ENCODE measurements around the gene SIN3B.

Gene SIN3B

DNA sequence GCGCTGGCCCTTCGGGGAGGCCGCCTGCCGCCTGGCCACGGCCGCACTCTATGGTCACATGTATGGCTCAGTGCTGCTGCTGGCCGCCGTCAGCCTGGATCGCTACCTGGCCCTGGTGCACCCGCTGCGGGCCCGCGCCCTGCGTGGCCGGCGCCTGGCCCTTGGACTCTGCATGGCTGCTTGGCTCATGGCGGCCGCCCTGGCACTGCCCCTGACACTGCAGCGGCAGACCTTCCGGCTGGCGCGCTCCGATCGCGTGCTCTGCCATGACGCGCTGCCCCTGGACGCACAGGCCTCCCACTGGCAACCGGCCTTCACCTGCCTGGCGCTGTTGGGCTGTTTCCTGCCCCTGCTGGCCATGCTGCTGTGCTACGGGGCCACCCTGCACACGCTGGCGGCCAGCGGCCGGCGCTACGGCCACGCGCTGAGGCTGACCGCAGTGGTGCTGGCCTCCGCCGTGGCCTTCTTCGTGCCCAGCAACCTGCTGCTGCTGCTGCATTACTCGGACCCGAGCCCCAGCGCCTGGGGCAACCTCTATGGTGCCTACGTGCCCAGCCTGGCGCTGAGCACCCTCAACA lies 60.8 kb downstream of the SIN3B start:
- no peak for DNase-seq

DNA sequence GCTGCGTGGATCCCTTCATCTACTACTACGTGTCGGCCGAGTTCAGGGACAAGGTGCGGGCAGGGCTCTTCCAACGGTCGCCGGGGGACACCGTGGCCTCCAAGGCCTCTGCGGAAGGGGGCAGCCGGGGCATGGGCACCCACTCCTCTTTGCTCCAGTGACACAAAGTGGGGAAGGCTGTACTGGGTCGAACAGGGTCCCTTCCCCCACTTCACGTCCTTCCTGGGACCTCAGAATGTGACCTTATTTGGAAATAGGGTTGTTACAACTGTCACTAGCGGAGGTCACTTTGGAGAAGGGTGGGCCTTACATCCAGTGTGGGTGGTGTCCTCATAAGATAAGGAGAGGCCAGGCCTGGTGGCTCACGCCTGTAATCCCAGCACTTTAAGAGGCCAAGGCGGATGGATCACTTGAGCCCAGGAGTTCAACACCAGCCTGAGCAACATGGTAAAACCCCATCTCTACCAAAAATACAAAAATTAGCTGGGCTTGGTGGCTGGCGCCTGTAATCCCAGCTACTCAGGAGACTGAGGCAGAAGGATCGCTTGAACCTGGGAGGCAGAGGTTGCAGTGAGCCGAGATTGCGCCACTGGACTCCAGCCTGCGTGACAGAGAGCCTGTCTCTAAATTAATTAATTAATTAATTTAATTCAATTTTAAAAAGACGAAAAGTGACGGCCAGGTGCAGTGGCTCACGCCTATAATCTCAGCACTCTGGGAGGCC lies 61.4 kb downstream of the SIN3B start:
- no peak for DNase-seq

DNA sequence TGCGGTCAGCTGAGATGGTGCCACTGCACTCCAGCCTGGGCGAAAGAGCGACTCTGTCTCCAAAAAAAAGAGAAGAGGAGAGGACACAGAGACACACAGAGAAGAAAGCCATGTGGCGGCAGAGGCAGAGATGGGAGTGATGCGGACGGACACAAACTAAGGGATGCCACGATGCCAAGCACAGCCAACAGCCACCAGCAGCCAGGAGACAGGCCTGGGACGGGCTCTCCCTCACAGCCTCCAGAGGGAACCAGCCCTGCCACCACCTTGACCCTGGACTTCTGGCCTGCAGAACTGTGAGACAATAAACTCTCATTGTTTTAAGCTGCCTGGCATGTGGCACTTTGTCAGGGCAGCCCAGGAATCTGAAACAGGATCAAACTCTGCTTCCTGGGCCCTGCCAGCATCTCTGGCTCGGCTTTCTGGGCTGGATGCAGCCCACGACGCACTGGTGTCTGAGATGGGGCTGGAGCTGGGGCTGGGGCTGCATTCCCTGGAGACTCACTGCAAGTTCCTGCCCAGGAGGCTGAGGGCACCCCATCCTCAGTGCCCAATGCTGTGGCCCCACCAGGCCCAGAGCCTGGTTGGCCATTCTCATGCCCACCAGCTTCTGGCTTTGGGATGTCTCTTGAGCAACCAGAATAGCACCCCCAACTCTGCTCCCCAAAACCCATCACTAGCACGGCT lies 62.6 kb downstream of the SIN3B start:
- no peak for DNase-seq

- no peak for DNase-seq
These were observed 63.2 kb downstream of the SIN3B start for GRCh38 chr19:16892436-16892835.

DNA sequence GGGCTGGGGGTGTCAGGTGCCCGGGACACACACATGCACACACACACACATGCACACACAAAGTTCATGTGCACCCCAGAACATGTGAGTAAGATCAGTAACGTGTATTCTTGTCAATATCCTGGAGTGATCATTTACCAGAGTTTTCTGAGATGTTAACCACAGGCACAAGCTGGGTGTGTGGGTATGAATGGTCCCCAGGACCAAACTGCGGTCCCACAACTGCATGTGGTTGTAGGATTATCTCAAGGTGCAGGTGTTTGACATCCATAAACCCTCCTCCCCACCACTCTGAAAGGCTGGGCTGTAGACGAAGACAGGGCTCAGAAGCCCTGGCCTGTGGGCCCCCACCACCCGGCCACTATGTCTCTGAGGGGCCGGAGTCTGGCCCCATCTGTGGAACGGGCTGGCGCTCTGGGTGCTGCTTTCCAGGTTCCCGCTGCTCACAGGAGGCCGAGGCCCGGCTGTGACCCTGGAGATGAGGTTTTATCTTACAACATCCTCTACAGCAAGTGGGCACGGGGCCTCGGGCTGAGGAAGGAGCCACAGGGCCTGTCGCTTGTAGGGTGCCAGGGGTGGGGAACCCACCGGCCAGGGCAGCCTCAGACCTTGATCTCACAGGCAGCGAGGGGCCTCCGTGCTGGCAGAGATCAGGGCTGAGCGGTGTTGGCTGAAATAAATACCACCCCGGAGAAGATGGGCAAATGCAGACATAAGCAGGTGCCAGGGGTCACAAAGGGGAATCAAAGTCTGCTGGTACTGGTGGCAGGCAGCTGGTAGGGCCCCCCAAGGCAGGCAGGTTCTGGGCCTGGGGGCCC lies 63.9 kb downstream of the SIN3B start:
- no peak for DNase-seq

GRCh38 chr19:16893686-16893989 lies 64.4 kb downstream of the SIN3B start:
- no peak for DNase-seq

GRCh38 chr19:16894080-16894479 lies 64.9 kb downstream of the SIN3B start:
- DNase-seq, result no peak

DNA sequence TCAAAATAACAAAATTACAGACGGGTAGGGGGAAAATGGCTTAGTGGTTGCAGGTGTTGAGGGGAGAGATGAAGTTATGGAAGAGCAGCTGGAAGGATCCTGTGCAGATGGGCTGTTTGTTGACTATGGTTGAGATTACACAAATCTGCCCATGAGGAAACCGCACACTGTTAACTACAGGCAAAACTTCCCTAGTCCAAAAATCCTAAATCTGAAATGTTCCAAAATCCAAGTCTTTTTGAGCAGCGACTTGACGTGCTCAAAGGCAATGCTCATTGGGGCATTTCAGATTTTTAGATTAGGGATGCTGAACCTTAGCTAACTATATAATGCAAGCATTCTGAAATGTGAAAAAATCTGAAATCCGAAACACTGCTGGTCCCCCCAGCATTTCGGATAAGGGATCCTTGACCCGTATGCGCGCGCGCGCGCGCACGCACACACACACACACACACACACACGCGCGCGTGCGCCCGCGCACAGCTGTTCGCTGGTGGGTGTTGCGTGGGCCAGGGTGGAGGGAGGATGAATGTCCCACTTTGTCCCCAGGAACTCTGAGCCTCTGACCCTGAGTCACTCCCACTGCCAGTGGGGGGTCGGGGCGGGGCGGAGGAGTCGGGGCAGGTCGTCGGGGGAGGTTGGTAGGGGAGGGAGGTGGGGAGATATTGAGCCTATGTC lies 66.4 kb downstream of the SIN3B start:
- DNase-seq, result no peak

DNA sequence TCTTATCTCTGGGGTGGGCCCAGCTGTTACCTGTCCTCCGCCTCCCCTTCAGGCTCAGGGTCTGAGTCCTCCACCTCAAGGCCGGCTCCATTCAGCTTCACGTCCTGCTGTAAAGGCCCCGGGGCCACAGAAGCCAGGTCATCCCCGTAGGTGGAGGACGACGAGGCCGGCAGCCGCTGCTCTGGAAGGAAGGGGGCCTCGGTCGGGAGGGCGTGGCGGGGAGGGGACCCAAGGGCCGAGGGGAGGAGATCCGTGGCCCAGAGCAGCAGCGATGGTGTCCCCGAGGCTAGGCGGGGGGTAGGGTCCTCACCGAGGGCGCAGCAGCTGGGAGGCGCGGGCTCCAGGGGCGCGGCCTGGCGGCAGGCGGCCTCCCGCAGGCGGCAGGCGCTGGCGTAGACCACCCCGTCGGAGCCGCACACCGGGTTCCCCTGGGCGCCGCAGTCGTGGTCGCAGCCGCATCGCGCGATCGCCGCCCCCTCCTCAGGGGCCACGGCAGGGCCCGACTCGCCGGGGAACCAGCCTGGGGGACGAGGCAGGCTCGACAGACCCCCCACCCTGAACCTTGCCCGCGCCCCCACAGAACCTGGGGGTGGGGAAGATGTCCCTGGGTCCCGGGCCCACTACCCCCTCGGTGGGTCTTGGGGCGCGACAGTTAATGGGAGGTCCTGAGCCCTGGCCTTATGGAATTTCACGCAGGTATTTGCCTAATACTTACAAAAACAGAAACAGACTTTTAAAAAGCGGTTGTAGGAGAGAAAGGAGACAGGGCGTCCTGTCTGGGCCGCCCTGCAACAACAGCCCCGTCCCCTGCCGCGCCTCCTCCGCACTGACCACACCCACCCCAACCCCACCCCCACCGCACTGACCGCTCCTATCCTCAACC lies 67.2 kb downstream of the SIN3B start:
- DNase-seq, result no peak

- peak; percentile 90 for DNase-seq
These were observed 68.0 kb downstream of the SIN3B start for GRCh38 chr19:16897029-16897855.

DNA sequence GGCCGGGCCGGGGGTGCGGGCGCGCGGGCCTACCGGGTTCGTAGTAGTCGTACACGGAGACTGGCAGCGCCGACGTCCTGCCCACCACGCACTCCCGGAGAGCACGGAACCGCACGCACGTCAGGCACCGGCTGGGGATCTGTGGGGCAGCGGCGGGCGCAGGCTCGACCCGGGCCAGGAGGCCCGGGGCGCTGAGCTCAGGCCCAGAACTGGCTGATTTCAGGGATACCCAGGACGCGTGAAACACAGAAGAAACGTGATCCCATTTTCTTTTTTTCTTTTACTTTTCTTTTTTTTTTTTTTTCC lies 68.6 kb downstream of the SIN3B start:
- no peak for DNase-seq

- no peak for DNase-seq
These were observed 69.3 kb downstream of the SIN3B start for GRCh38 chr19:16898361-16899015.

DNA sequence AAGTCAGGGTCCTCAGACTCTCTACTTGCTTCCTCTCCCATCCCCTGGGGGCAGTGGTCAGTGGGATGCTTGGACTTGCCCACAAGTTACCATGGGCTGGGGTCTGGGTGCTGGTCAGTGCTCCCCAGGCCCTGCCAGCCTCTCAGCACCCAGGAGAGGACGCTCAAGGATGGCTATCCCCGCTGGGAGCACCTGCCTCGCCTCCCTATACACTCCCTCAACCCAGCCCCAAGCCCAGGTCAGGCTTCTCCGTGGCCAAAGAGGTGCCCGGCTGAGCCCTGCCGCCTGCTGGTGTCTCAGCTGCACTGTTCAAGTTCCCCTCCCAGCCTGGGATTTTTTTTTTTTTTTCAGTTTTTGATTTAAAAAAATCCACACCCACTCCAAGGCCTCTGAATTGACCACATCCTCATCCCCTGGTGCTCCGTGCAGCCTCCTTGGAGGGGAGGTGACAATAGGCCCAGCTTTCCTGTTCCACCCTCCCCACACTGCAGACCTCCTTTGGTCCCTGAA lies 70.4 kb downstream of the SIN3B start:
- DNase-seq, result no peak

DNA sequence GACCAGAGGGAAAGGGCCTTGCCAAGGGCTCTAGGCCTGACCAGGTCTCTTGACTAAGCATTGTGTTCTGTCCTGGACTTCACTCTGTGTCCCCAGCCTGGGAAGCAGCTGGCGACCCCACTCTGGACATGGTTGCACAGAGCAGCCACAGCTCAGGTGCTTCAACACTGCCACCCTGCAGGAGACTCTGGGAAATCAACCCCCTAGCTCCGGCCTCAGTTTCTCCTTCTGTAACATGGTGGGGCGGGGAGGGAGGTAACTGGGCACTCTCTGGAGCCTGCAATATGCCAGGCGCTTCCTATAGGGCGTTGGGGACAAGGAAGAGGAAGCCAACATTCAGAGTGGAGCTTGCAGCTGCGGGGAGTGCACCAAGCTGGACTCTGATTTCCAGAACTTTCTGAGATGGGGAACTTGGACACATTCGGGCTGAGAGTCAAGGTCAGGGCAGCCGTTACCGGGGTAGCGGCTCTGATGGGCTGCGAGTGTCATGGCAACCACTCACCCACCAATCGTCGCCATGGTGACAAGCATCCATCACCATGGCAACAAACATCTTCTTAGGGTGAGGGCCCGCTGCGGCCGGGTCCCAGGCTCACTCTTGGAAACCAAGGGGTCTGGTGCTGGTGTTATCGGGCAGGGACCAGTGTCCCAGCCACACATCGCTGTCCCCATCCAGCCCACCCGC lies 72.4 kb downstream of the SIN3B start:
- no peak for DNase-seq

DNA sequence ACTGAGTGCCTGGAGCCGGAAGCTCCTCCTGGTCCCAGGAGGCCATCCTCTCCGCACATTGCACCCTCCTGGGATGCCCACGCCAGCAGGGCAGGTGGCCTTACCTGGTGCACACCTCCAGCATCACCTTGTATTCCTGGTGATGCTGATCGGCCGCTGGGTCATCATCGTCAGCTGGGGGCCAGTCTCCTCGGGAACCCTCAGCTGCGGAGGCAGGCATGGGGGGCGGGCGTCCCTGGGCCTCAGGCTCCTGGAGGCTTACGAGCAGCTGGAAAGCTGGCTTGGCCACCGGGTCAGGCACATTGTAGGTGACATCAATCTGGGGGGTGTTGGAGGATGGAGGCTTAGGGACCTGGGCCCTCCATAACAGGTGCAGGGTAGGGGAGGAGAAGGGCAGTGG lies 73.3 kb downstream of the SIN3B start:
- no peak for DNase-seq

GRCh38 chr19:16903347-16903746 lies 74.1 kb downstream of the SIN3B start:
- DNase-seq, result no peak

DNA sequence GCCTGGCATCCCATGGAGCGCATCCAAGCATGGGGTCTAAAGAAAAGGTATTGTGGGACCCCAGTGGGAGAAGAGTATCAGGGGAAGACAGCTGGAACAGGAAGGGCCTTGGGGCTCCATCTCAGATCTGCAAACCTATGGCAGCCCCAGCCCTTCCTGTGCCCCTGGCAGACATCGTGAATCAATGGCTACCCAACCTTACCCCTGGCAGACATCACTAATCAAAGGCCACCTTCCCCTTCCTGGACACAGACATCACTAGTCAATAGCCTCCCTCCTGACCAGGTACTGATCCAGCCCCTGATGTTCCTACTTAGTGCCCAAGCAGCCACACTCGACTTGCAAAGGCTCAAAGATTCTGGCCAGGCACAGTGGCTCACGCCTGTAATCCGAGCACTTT lies 75.4 kb downstream of the SIN3B start:
- no peak for DNase-seq

GRCh38 chr19:16908759-16909158 lies 79.6 kb downstream of the SIN3B start:
- no peak for DNase-seq

DNA sequence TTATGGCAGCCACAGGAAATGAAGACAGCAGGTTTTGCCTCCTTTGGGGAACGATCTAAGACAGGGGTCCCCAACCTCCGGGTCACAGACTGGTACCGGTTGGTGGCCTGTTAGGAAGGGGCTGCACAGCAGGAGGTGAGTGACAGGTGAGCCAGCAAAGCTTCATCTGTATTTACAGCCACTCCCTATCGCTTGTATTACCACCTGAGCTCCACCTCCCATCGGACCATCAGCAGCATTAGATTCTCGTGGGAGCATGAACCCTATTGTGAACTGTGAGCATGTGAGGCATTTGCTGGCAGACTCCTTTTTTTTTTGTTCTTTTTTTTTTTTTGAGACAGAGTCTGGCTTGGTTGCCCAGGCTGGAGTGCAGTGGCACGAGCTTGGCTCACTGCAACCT lies 81.8 kb downstream of the SIN3B start:
- DNase-seq, result no peak

DNA sequence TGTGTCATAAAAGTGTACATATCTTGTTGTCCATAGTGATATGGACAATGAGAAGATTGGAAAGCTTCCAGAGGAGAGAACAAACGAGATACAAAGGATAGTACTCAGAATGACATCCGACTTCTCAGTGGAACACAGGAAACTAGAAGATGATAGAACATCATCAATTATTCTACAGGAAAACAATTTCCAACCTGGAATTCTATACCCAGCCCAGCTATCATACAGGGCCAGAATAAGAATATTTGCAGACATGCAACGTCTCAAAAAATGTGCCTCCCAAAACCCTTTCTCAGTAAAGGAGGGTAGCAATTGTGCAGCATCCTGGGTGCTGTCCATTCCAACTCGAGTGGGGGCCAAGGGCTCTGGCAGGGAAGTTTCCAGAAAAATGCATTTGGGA lies 83.6 kb downstream of the SIN3B start:
- DNase-seq, result no peak

All from activated CD8-positive, alpha-beta memory T cell treated with anti-CD3 and anti-CD28 coated beads, Interleukin-2, amount 50 U/mL, for 48 hours (primary cell).